HUES6 (cell line): ENCODE results near the gene RNF157.

ENCODE experiments used
- H3K27ac ChIP-seq: 2 replicates; pipeline ENCODE4 v1.7.0; 2013; ENCODE audit warnings: low read depth, mild to moderate bottlenecking, low read length, inconsistent platforms
- H3K27me3 ChIP-seq: 2 replicates; pipeline ENCODE4 v1.6.1; 2013; ENCODE audit warnings: low read length; ENCODE audit not compliant: control insufficient read depth, insufficient read depth
- H3K36me3 ChIP-seq: 2 replicates; pipeline ENCODE4 v1.6.1; 2013; ENCODE audit warnings: low read length; ENCODE audit not compliant: control insufficient read depth, insufficient read depth
- H3K4me1 ChIP-seq: 2 replicates; pipeline ENCODE4 v1.6.1; 2013; ENCODE audit warnings: low read length; ENCODE audit not compliant: control insufficient read depth, insufficient read depth
- H3K4me3 ChIP-seq: 2 replicates; pipeline ENCODE4 v1.5.1; 2013; ENCODE audit warnings: low read depth, low read length
- H3K9ac ChIP-seq: one replicate; pipeline ENCODE4 v1.6.1; 2013; ENCODE audit warnings: mild to moderate bottlenecking, low read length
- H3K9me3 ChIP-seq: 2 replicates; pipeline ENCODE4 v1.6.1; 2013; ENCODE audit warnings: low read depth, low read length; ENCODE audit not compliant: control insufficient read depth, insufficient read depth

RNF157 gene

GRCh38 chr17:76123191-76123499 lies 117.1 kb downstream of the RNF157 start:
- Histone ChIP-seq H3K9ac (no peak overlapping the region), H3K4me1 (peaks cover 28% of the 10 kb centered on the region), H3K9me3 (no peaks in the 10 kb centered on the region), H3K36me3 (no peaks in the 10 kb centered on the region), H3K27ac (no peak overlapping the region), H3K27me3 (peaks cover 30% of the 10 kb centered on the region), H3K4me3 (no peak overlapping the region)

- peaks cover 28% of the 10 kb centered on the region for H3K4me1 ChIP-seq
- peak overlapping the region; percentile 59 for H3K9ac ChIP-seq
- H3K27me3 ChIP-seq, result peaks cover 30% of the 10 kb centered on the region
- H3K36me3 ChIP-seq, result no peaks in the 10 kb centered on the region
- peak overlapping the region; percentile 46 for H3K4me3 ChIP-seq
- H3K9me3 ChIP-seq, result no peaks in the 10 kb centered on the region
- no peak overlapping the region for H3K27ac ChIP-seq
Measured at GRCh38 chr17:76122431-76123190, 117.7 kb downstream of the RNF157 start.

GRCh38 chr17:76121932-76122430 lies 118.3 kb downstream of the RNF157 start:
- Histone ChIP-seq H3K27ac (no peak overlapping the region; the same call in 1 of the 2 replicates), H3K4me3 (peak overlapping the region; percentile 46), H3K36me3 (no peaks in the 10 kb centered on the region), H3K9me3 (no peaks in the 10 kb centered on the region), H3K27me3 (peaks cover 28% of the 10 kb centered on the region), H3K9ac (peak overlapping the region; percentile 59), H3K4me1 (peaks cover 28% of the 10 kb centered on the region)

GRCh38 chr17:76120658-76121008 lies 119.7 kb downstream of the RNF157 start:
- Histone ChIP-seq H3K27ac (no peak overlapping the region), H3K4me1 (peaks cover 28% of the 10 kb centered on the region), H3K27me3 (peaks cover 24% of the 10 kb centered on the region), H3K4me3 (no peak overlapping the region), H3K36me3 (no peaks in the 10 kb centered on the region), H3K9me3 (no peaks in the 10 kb centered on the region), H3K9ac (no peak overlapping the region)

- H3K4me1 ChIP-seq, result peaks cover 28% of the 10 kb centered on the region
- peaks cover 24% of the 10 kb centered on the region for H3K27me3 ChIP-seq
- no peak overlapping the region for H3K27ac ChIP-seq
- no peak overlapping the region for H3K9ac ChIP-seq
- no peak overlapping the region for H3K4me3 ChIP-seq
- no peaks in the 10 kb centered on the region for H3K36me3 ChIP-seq
- no peaks in the 10 kb centered on the region for H3K9me3 ChIP-seq
Measured at GRCh38 chr17:76119409-76120371, 120.6 kb downstream of the RNF157 start.

- Histone ChIP-seq H3K9me3 (peaks cover 3% of the 10 kb centered on the region; the same call in 1 of the 2 replicates), H3K4me3 (no peak overlapping the region), H3K4me1 (peaks cover 9% of the 10 kb centered on the region), H3K9ac (no peak overlapping the region), H3K27me3 (no peaks in the 10 kb centered on the region), H3K36me3 (no peaks in the 10 kb centered on the region), H3K27ac (no peak overlapping the region)
Measured at GRCh38 chr17:76115138-76115754, 125.0 kb downstream of the RNF157 start.

- Histone ChIP-seq H3K27ac (no peak overlapping the region), H3K4me3 (no peak overlapping the region), H3K4me1 (no peaks in the 10 kb centered on the region), H3K9ac (no peak overlapping the region), H3K27me3 (no peaks in the 10 kb centered on the region), H3K9me3 (peaks cover 3% of the 10 kb centered on the region; the same call in 1 of the 2 replicates), H3K36me3 (no peaks in the 10 kb centered on the region)
Measured at GRCh38 chr17:76111956-76112355, 128.3 kb downstream of the RNF157 start.

GRCh38 chr17:76107509-76107908 lies 132.8 kb downstream of the RNF157 start:
- Histone ChIP-seq H3K27me3 (no peaks in the 10 kb centered on the region), H3K9me3 (no peaks in the 10 kb centered on the region), H3K27ac (no peak overlapping the region), H3K4me3 (no peak overlapping the region), H3K36me3 (no peaks in the 10 kb centered on the region), H3K4me1 (peaks cover 17% of the 10 kb centered on the region), H3K9ac (no peak overlapping the region)

GRCh38 chr17:76106703-76107102 lies 133.6 kb downstream of the RNF157 start:
- Histone ChIP-seq H3K4me1 (peaks cover 17% of the 10 kb centered on the region), H3K9ac (no peak overlapping the region), H3K27ac (no peak overlapping the region; the same call in 1 of the 2 replicates), H3K27me3 (no peaks in the 10 kb centered on the region), H3K4me3 (no peak overlapping the region), H3K36me3 (peaks cover 6% of the 10 kb centered on the region), H3K9me3 (no peaks in the 10 kb centered on the region)

GRCh38 chr17:76104896-76105231 lies 135.4 kb downstream of the RNF157 start:
- H3K36me3 ChIP-seq, result peaks cover 21% of the 10 kb centered on the region
- no peaks in the 10 kb centered on the region for H3K9me3 ChIP-seq
- peaks cover 17% of the 10 kb centered on the region for H3K4me1 ChIP-seq
- H3K9ac ChIP-seq, result no peak overlapping the region
- H3K27me3 ChIP-seq, result no peaks in the 10 kb centered on the region
- no peak overlapping the region for H3K27ac ChIP-seq
- H3K4me3 ChIP-seq, result no peak overlapping the region
